GM12892 (cell line): ENCODE results near the gene KRTAP9-8.

Experiments
- DNase-seq: peaks from one replicate; pipeline ENCODE4 v3.0.0; 2011; ENCODE audit not compliant: insufficient read length
- FAIRE-seq: peaks from 2 replicates; lab custom pipeline; 2011; peaks lifted over from hg19 to GRCh38; lab: Jason Lieb, UNC
- POLR2A ChIP-seq: IDR thresholded peaks from 2 replicates; pipeline ENCODE4 v1.6.1; 2011; ENCODE audit warnings: low read depth, low read length, control low read depth
- POLR2AphosphoS5 ChIP-seq: IDR thresholded peaks from 2 replicates; pipeline ENCODE4 v1.6.1; 2011; ENCODE audit warnings: low read depth, low read length, control low read depth
- TAF1 ChIP-seq: IDR thresholded peaks from 2 replicates; pipeline ENCODE4 v1.6.1; 2011; ENCODE audit warnings: low read depth, mild to moderate bottlenecking, control low read depth, low read length, borderline replicate concordance

Gene KRTAP9-8

GRCh38 chr17:41278176-41278955 is 40.6 kb downstream of the KRTAP9-8 start:
- TF ChIP-seq TAF1 (no peak), POLR2A (no peak), POLR2AphosphoS5 (no peak)
- no peak for FAIRE-seq
- no peak for DNase-seq

- DNase-seq: no peak
- no peak for FAIRE-seq
- no peak for TF ChIP-seq POLR2AphosphoS5
- TF ChIP-seq TAF1: no peak
- TF ChIP-seq POLR2A: no peak
Measured at GRCh38 chr17:41284043-41284442, 46.2 kb downstream of the KRTAP9-8 start.

GRCh38 chr17:41284546-41284945 is 46.7 kb downstream of the KRTAP9-8 start:
- DNase-seq (no peak), FAIRE-seq (no peak)
- no peak for TF ChIP-seq POLR2A
- TF ChIP-seq TAF1: no peak
- no peak for TF ChIP-seq POLR2AphosphoS5

- FAIRE-seq (no peak), DNase-seq (no peak)
- TF ChIP-seq POLR2AphosphoS5: no peak
- no peak for TF ChIP-seq POLR2A
- no peak for TF ChIP-seq TAF1
Measured at GRCh38 chr17:41287050-41287449, 49.3 kb downstream of the KRTAP9-8 start.
